Ectodermal cell (in vitro differentiated cells): ENCODE data around the gene IFT20. TPM values are rescaled to one million over a fixed set of nuclear protein-coding genes. Genes with fewer than 3 reads are reported as not detected.

Experiments
- H3K27ac ChIP-seq: 2 replicates; pipeline ENCODE4 v1.7.0; 2013; ENCODE audit warnings: mild to moderate bottlenecking, low read depth, low read length; ENCODE audit not compliant: insufficient read depth, poor library complexity, severe bottlenecking
- H3K27me3 ChIP-seq: 2 replicates; pipeline ENCODE4 v1.7.0; 2013; ENCODE audit warnings: mild to moderate bottlenecking, low read length; ENCODE audit not compliant: insufficient read depth, control insufficient read depth, poor library complexity, severe bottlenecking
- H3K36me3 ChIP-seq: one replicate; pipeline ENCODE4 v1.7.0; 2013; ENCODE audit warnings: low read length; ENCODE audit not compliant: control insufficient read depth, insufficient read depth
- H3K4me1 ChIP-seq: one replicate; pipeline ENCODE4 v1.7.0; 2013; ENCODE audit warnings: low read length; ENCODE audit not compliant: control insufficient read depth, insufficient read depth
- H3K4me3 ChIP-seq: 2 replicates; pipeline ENCODE4 v1.7.0; 2013; ENCODE audit warnings: low read depth, low read length, control low read depth; ENCODE audit not compliant: insufficient read depth
- H3K9me3 ChIP-seq: 2 replicates; pipeline ENCODE4 v1.7.0; 2013; ENCODE audit warnings: mild to moderate bottlenecking, low read length, moderate library complexity; ENCODE audit not compliant: control insufficient read depth
- WGBS, 2 experiments: methylation state at CpG; one replicate each; pipeline ENCODE4 v1.1.7; 2013; ENCODE audit warnings: missing lambda C conversion rate in 2 of 2; 5-methylcytosine and 5-hydroxymethylcytosine counted together
- polyA plus RNA-seq, 4 experiments: library from polyadenylated mRNA; stranded (reverse); fragments of 50-300 nt; gene quantifications; one replicate each; pipeline ENCODE4 v1.2.3, GENCODE V29; 2013

The IFT20 gene, protein sequence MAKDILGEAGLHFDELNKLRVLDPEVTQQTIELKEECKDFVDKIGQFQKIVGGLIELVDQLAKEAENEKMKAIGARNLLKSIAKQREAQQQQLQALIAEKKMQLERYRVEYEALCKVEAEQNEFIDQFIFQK
- polyA plus RNA-seq (2013, experiment 1 of 4) = 31.6 TPM
- 34.9 TPM for polyA plus RNA-seq (2013, experiment 2 of 4)
- polyA plus RNA-seq (2013, experiment 3 of 4) = 37.0 TPM
- 41.0 TPM for polyA plus RNA-seq (2013, experiment 4 of 4)

GRCh38 chr17:28335201-28335958 lies at the start of gene IFT20, which contains the start of gene TNFAIP1:
TSS of gene IFT20 (minus strand) at chr17:28335472. CDS start at chr17:28331985, 3,487 bp downstream.
TSS of gene TNFAIP1 (plus strand) at chr17:28335761. CDS start at chr17:28339522, 3,761 bp downstream.
- peak within 1 kb of the TSS; percentile 98 for H3K4me3 ChIP-seq
- H3K27me3 ChIP-seq = no peaks in the 10 kb centered on the region
- 0% methylated on average over 62 of the region's 62 CpGs for WGBS, 2 experiments
- no peaks in the 10 kb centered on the region for H3K9me3 ChIP-seq
- H3K4me1 ChIP-seq = peaks cover 12% of the 10 kb centered on the region
- H3K36me3 ChIP-seq = no peaks in the 10 kb centered on the region
- H3K27ac ChIP-seq = peak within 1 kb of the TSS; percentile 94

GRCh38 chr17:28385037-28385400 lies 49.7 kb upstream of the IFT20 start:
- WGBS, 2 experiments = 28 to 31% methylated on average over 29 of the region's 29 CpGs
- no peaks in the 10 kb centered on the region for H3K36me3 ChIP-seq
- H3K4me3 ChIP-seq = peak overlapping the region; percentile 28
- no peaks in the 10 kb centered on the region for H3K9me3 ChIP-seq
- no peak overlapping the region for H3K27ac ChIP-seq
- peaks cover 68% of the 10 kb centered on the region for H3K27me3 ChIP-seq
- no peaks in the 10 kb centered on the region for H3K4me1 ChIP-seq

DNA sequence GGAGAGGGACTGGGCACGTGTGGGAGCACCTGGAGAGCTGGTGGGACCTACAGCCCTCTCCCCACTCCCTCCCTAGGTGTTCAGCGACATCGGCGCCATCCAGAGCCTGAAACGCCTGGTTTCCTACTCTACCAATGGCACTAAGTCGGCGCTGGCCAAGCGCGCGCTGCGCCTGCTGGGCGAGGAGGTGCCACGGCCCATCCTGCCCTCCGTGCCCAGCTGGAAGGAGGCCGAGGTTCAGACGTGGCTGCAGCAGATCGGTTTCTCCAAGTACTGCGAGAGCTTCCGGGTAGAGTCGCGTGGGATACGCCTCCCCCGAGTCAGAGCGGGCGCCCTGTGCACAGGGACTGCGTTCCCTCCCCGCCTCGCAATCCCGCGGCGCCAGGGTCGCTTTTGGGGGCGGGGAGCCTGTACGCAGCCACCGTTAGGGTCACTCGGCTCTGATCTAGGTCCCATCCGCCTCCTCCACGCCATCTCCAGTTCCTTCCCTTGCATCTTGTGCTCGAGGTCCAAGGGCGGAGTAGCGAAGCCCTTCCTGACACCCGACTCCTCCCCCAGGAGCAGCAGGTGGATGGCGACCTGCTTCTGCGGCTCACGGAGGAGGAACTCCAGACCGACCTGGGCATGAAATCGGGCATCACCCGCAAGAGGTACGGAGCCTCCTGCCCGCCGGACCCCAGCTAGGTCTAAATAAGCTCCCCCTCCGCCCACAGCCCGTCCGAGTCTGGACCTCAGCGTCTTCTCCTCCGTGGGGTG lies 49.2 kb upstream of the IFT20 start:
- Histone ChIP-seq H3K27me3 (peaks cover 73% of the 10 kb centered on the region), H3K27ac (no peak overlapping the region), H3K36me3 (no peaks in the 10 kb centered on the region), H3K9me3 (no peaks in the 10 kb centered on the region), H3K4me1 (no peaks in the 10 kb centered on the region), H3K4me3 (peak overlapping the region; percentile 28)
- WGBS, 2 experiments = 4 to 5% methylated on average over 56 of the region's 56 CpGs

- H3K4me1 ChIP-seq = no peaks in the 10 kb centered on the region
- peaks cover 69% of the 10 kb centered on the region for H3K27me3 ChIP-seq
- 25 to 27% methylated on average over 72 of the region's 72 CpGs for WGBS, 2 experiments
- H3K4me3 ChIP-seq = no peak overlapping the region
- no peaks in the 10 kb centered on the region for H3K36me3 ChIP-seq
- no peaks in the 10 kb centered on the region for H3K9me3 ChIP-seq
- H3K27ac ChIP-seq = no peak overlapping the region
Observed at GRCh38 chr17:28381141-28381825, 46.0 kb upstream of the IFT20 start.

DNA sequence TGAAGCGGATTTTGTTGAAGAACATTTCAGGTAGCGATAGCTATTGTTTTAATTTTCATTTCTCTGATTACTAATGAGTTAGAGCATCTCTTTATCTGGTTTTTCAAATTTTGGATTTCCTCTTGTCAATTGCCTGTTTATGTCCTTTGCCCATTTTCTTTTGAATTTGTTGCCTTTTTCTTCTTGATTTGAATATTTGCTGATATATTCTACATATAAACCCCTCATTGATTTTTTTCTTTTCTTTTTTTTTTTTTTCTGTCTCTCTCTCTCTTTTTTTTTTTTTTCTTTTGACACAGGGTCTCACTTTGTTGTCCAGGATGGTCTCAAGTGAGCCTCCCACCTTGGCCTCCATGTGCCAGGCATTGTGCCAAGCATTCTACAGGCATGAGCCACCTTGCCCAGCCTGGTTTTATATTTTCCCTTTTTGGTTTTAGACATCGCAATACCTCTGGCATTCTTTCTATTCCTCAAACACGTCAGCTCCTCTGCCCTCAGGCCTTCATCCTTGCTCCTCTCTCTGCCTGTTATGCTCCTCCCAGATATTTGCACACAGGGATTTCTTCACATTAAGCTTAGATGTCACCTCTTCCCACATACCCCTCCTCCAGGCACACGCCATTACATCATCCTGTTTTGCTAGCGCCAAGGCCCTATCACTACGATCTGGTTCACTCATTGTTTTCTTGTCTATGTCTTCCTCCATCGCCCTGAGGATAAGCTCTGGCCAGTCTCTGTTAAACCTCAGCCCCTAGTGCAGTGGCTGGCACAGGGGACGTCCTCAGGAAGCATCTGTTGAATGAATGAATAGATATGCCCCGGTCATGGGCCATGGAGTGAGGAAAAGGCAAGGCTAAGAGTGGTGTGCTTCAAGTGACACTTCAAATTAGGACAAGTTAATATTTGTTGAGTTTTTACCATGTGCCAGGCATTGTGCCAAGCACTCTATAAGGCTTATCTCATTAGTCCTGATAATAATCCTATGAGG lies 44.8 kb upstream of the IFT20 start:
- 89 to 90% methylated on average over 10 of the region's 10 CpGs for WGBS, 2 experiments
- no peak overlapping the region for H3K4me3 ChIP-seq
- no peaks in the 10 kb centered on the region for H3K4me1 ChIP-seq
- H3K27ac ChIP-seq = no peak overlapping the region
- H3K9me3 ChIP-seq = no peaks in the 10 kb centered on the region
- no peaks in the 10 kb centered on the region for H3K36me3 ChIP-seq
- peaks cover 57% of the 10 kb centered on the region for H3K27me3 ChIP-seq

GRCh38 chr17:28372945-28373274 lies 37.6 kb upstream of the IFT20 start:
- Histone ChIP-seq H3K4me1 (peaks cover 13% of the 10 kb centered on the region), H3K27me3 (peaks cover 34% of the 10 kb centered on the region), H3K9me3 (no peaks in the 10 kb centered on the region), H3K36me3 (no peaks in the 10 kb centered on the region), H3K27ac (no peak overlapping the region), H3K4me3 (no peak overlapping the region)
- WGBS, 2 experiments = 90% methylated on average over 6 of the region's 6 CpGs

GRCh38 chr17:28372203-28372944 lies 37.1 kb upstream of the IFT20 start:
- no peaks in the 10 kb centered on the region for H3K36me3 ChIP-seq
- H3K9me3 ChIP-seq = no peaks in the 10 kb centered on the region
- peak overlapping the region; percentile 46 for H3K4me3 ChIP-seq
- peaks cover 13% of the 10 kb centered on the region for H3K4me1 ChIP-seq
- peaks cover 34% of the 10 kb centered on the region for H3K27me3 ChIP-seq
- no peak overlapping the region for H3K27ac ChIP-seq
- 12 to 14% methylated on average over 53 of the region's 53 CpGs for WGBS, 2 experiments

GRCh38 chr17:28371245-28372202 lies 36.3 kb upstream of the IFT20 start, which contains the start of gene SARM1:
TSS of gene SARM1 (plus strand) at chr17:28371694. CDS start at chr17:28372033, 339 bp downstream.
- peak within 1 kb of the TSS; percentile 56 for H3K27ac ChIP-seq
- H3K9me3 ChIP-seq = no peaks in the 10 kb centered on the region
- H3K36me3 ChIP-seq = no peaks in the 10 kb centered on the region
- H3K4me3 ChIP-seq = peak within 1 kb of the TSS; percentile 46
- peaks cover 13% of the 10 kb centered on the region for H3K4me1 ChIP-seq
- WGBS, 2 experiments = 0 to 1% methylated on average over 80 of the region's 80 CpGs
- H3K27me3 ChIP-seq = peaks cover 34% of the 10 kb centered on the region
